Lung (tissue), 12 donors: ENCODE results near the gene BCL2L1. TPM values are rescaled to one million over a fixed set of nuclear protein-coding genes. Genes with fewer than 3 reads are reported as not detected.

ENCODE experiments used
- ATAC-seq: fragments of 200-7000 bp; cut with Tn5 transposase; one replicate; pipeline ENCODE4 v1.9.1; 2020; ENCODE audit warnings: moderate number of reproducible peaks; ENCODE audit not compliant: insufficient read depth, low FRiP score
- DNase-seq, 3 donors: peaks; one replicate each; pipeline ENCODE4 v3.0.0-alpha.2; 2013 to 2017
- H3K27ac ChIP-seq, 2 donors: one replicate each; pipeline ENCODE4 v1.5.1; 2013; ENCODE audit warnings: mild to moderate bottlenecking in 2 of 2, moderate library complexity in 2 of 2, control low read depth in 1 of 2, inconsistent platforms in 1 of 2, low read depth in 1 of 2, low read length in 1 of 2
- H3K27me3 ChIP-seq, 3 donors: one replicate each; pipeline ENCODE4 v1.5.1; 2013; ENCODE audit warnings: low read length in 2 of 3; ENCODE audit not compliant: control insufficient read depth in 3 of 3, insufficient read depth in 3 of 3
- H3K36me3 ChIP-seq, 4 donors: one replicate each; pipeline ENCODE4 v1.5.1; 2013; ENCODE audit warnings: low read length in 4 of 4, mild to moderate bottlenecking in 1 of 4, moderate library complexity in 1 of 4; ENCODE audit not compliant: control insufficient read depth in 4 of 4, insufficient read depth in 4 of 4
- H3K4me1 ChIP-seq, 5 donors: one replicate each; pipeline ENCODE4 v1.5.1; 2013; ENCODE audit warnings: low read length in 5 of 5, mild to moderate bottlenecking in 2 of 5, moderate library complexity in 1 of 5; ENCODE audit not compliant: control insufficient read depth in 5 of 5, insufficient read depth in 5 of 5
- H3K4me3 ChIP-seq: one replicate; pipeline ENCODE4 v1.5.1; 2013; ENCODE audit warnings: mild to moderate bottlenecking, control low read depth, moderate library complexity
- H3K9ac ChIP-seq, 2 donors: one replicate each; pipeline ENCODE4 v1.5.1; 2013; ENCODE audit warnings: low read length in 2 of 2, control low read depth in 1 of 2; ENCODE audit not compliant: insufficient read depth in 1 of 2
- H3K9me3 ChIP-seq, 4 donors: one replicate each; pipeline ENCODE4 v1.5.1; 2013; ENCODE audit warnings: low read length in 3 of 4, mild to moderate bottlenecking in 1 of 4, moderate library complexity in 1 of 4; ENCODE audit not compliant: control insufficient read depth in 4 of 4, insufficient read depth in 3 of 4
- WGBS, 2 donors: extraction: QIAGEN DNeasy Blood & Tissue Kit; methylation state at CpG; one replicate each; pipeline ENCODE4 v1.1.7; 2013; 5-methylcytosine and 5-hydroxymethylcytosine counted together
- polyA plus RNA-seq, 2 donors: library from polyadenylated mRNA; stranded (reverse); fragments of 200-250 nt; gene quantifications; one replicate each; pipeline ENCODE4 v1.2.1, GENCODE V29; 2013
- total RNA-seq, 2 donors: library from RNA; depleted of rRNA in 1 of 2; stranded (reverse); fragments of >200 nt in 1 of 2; gene quantifications; one replicate each; pipeline ENCODE4 v1.2.1, GENCODE V29; 2014 to 2021
- TF ChIP-seq, protein P1 (sequence below): IDR thresholded peaks from 2 replicates; pipeline ENCODE4 v1.5.1; 2012; ENCODE audit warnings: mild to moderate bottlenecking; ENCODE audit errors: control extremely low read depth, extremely low read depth
- donor health status: control.
- donor health status: control.
- donor health status: Bipolar disorder and iron deficiency.
- donor health status: healthy.
- donor health status: DM: yes; HTN: yes; CAD: no.

Gene BCL2L1
- total and polyA plus RNA-seq, 4 donors = 107 to 150 (median 117) TPM

DNA sequence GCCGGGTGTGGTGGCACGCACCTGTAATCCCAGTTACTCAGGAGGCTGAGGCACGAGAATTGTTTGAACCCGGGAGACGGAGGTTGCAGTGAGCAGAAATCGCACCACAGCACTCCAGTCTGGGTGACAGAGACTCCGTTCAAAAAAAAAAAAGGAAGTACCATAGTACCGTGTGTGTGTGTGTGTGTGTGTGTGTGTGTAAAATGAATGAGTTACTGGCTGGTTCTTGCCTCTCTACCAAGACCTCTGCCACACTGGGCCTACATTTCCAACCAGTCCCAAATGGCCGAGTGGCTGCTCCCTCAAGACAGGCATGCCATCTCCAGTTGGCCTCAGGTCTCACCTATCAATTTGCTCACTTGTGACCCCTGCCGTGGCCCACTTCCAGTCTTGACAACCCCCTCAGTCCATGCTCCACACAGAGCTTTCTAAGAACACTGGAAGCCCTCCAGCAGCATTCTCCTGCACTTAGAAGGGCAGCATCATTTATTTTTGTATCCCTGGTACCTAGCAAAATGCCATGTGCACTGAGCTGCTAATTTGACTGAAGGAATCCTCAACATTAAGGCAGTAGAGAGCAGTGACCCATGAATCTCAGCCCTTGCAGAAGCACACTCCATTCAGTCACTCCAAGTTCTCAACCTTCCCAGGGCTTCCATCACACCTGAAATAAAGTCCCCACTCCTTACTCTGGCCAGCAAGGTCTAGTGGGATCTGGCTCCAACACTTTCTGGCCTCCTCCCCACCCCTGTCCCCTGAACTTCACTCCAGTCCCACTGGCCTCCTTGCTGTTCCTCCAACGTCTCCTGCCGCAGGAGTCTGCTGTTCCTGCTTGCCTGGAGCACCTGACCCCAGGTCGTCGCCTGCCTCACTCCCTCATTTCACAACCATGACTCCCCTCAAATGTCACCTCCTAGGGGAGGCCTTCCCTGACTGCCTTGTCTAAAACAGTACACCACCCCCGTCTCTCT lies 55.1 kb downstream of the BCL2L1 start:
- H3K27ac ChIP-seq = peak overlapping the region; percentile 12 to 43

GRCh38 chr20:31666258-31667042 lies 56.2 kb downstream of the BCL2L1 start:
- peaks cover 17 to 45% (median 33%) of the 10 kb centered on the region in 5 donors for H3K4me1 ChIP-seq
- 54 to 59% methylated on average over 7 of the region's 7 CpGs for WGBS, 2 donors
- no peak overlapping the region for H3K4me3 ChIP-seq
- DNase-seq (no peak), ATAC-seq (peak; percentile 38)
- no peaks in the 10 kb centered on the region for H3K27me3 ChIP-seq
- H3K9ac ChIP-seq = no peak overlapping the region
- H3K9me3 ChIP-seq = no peaks in the 10 kb centered on the region
- H3K36me3 ChIP-seq = peaks cover 0 to 19% (median 13%) of the 10 kb centered on the region in 4 donors
- TF ChIP-seq, protein P1, sequence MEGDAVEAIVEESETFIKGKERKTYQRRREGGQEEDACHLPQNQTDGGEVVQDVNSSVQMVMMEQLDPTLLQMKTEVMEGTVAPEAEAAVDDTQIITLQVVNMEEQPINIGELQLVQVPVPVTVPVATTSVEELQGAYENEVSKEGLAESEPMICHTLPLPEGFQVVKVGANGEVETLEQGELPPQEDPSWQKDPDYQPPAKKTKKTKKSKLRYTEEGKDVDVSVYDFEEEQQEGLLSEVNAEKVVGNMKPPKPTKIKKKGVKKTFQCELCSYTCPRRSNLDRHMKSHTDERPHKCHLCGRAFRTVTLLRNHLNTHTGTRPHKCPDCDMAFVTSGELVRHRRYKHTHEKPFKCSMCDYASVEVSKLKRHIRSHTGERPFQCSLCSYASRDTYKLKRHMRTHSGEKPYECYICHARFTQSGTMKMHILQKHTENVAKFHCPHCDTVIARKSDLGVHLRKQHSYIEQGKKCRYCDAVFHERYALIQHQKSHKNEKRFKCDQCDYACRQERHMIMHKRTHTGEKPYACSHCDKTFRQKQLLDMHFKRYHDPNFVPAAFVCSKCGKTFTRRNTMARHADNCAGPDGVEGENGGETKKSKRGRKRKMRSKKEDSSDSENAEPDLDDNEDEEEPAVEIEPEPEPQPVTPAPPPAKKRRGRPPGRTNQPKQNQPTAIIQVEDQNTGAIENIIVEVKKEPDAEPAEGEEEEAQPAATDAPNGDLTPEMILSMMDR = no peak
- peak overlapping the region; percentile 17 to 68 for H3K27ac ChIP-seq

More for the DNA sequence above, 55.1 kb downstream of the BCL2L1 start:
- H3K9me3 ChIP-seq = no peaks in the 10 kb centered on the region
- H3K27me3 ChIP-seq = no peaks in the 10 kb centered on the region
- TF ChIP-seq, protein P1 = no peak
- H3K4me3 ChIP-seq = no peak overlapping the region
- peaks cover 0 to 19% (median 13%) of the 10 kb centered on the region in 4 donors for H3K36me3 ChIP-seq
- H3K9ac ChIP-seq = no peak overlapping the region
- WGBS, 2 donors = 58 to 73% methylated on average over 15 of the region's 15 CpGs
- ATAC-seq (no peak), DNase-seq (no peak)
- H3K4me1 ChIP-seq = peaks cover 18 to 47% (median 31%) of the 10 kb centered on the region in 5 donors

- Histone ChIP-seq H3K36me3 (peaks cover 0 to 19% (median 13%) of the 10 kb centered on the region in 4 donors), H3K9ac (no peak overlapping the region), H3K27ac (peak overlapping the region in 1 of 2 donors; percentile 68), H3K9me3 (no peaks in the 10 kb centered on the region), H3K27me3 (no peaks in the 10 kb centered on the region), H3K4me3 (no peak overlapping the region), H3K4me1 (peaks cover 11 to 40% (median 26%) of the 10 kb centered on the region in 5 donors)
- TF ChIP-seq, protein P1 = no peak
- ATAC-seq (no peak), DNase-seq (no peak)
- WGBS, 2 donors = 97% methylated on average over 10 of the region's 10 CpGs
These were observed 56.9 kb downstream of the BCL2L1 start for GRCh38 chr20:31665753-31666152.
